Measurements from ENCODE around the gene ARHGAP10. TPM values are rescaled to one million over a fixed set of nuclear protein-coding genes. Genes with fewer than 3 reads are reported as not detected.

ARHGAP10 gene
- total RNA-seq, 2 experiments from 2014 or later, result 7.1 to 8.0 TPM

- Mint-ChIP-seq H3K4me3 (no peak overlapping the region), H3K36me3 (peaks cover 14% of the 10 kb centered on the region), H3K9me3 (peaks cover 6% of the 10 kb centered on the region), H3K4me1 (ENCODE audit: low read depth) (no peaks in the 10 kb centered on the region), H3K27me3 (no peaks in the 10 kb centered on the region), H3K27ac (no peak overlapping the region)
- intact Hi-C loops (cut with micrococcal nuclease), result no loop called here
- ChIA-PET POLR2A (interaction anchor here (0.6 kb wide), 1 partner anchor 222 kb away, joined by 3 read pairs; no protein-coding TSS in a partner anchor), CTCF (interaction anchor here (6.8 kb wide), 1 partner anchor 18 kb away, joined by 55 read pairs; no protein-coding TSS in a partner anchor)
- DNase-seq, result no peak
These were observed 116.7 kb downstream of the ARHGAP10 start for GRCh38 chr4:147848634-147849033.

- Mint-ChIP-seq H3K27ac (no peak overlapping the region), H3K27me3 (no peaks in the 10 kb centered on the region), H3K36me3 (peaks cover 14% of the 10 kb centered on the region), H3K4me1 (ENCODE audit: low read depth) (no peaks in the 10 kb centered on the region), H3K9me3 (peaks cover 6% of the 10 kb centered on the region), H3K4me3 (no peak overlapping the region)
- CTCF ChIA-PET, result interaction anchor here (2.8 kb wide), 1 partner anchor 16 kb away, joined by 10 read pairs; no protein-coding TSS in a partner anchor
- POLR2A ChIA-PET, result interaction anchor here (0.6 kb wide), 1 partner anchor 167 kb away, joined by 3 read pairs; the partner anchor contains the start of gene PRMT9
- DNase-seq, result no peak
- intact Hi-C loops (cut with micrococcal nuclease), result no loop called here
These were observed 119.2 kb downstream of the ARHGAP10 start for GRCh38 chr4:147851135-147851534.

- CTCF ChIA-PET, result no interaction called here
- no peaks in the 10 kb centered on the region for H3K27me3 Mint-ChIP-seq
These were observed 121.8 kb downstream of the ARHGAP10 start for GRCh38 chr4:147853706-147854105.

GRCh38 chr4:147854154-147854553 is 122.3 kb downstream of the ARHGAP10 start:
- Mint-ChIP-seq H3K4me3 (no peak overlapping the region), H3K4me1 (ENCODE audit: low read depth) (no peaks in the 10 kb centered on the region), H3K27me3 (no peaks in the 10 kb centered on the region), H3K9me3 (peaks cover 6% of the 10 kb centered on the region), H3K36me3 (peaks cover 9% of the 10 kb centered on the region), H3K27ac (no peak overlapping the region)
- no peak for DNase-seq
- intact Hi-C loops (cut with micrococcal nuclease), result no loop called here
- CTCF ChIA-PET, result no interaction called here
- POLR2A ChIA-PET, result no interaction called here

More at GRCh38 chr4:147853706-147854105, 121.8 kb downstream of the ARHGAP10 start:
- no peak overlapping the region for H3K27ac Mint-ChIP-seq
- H3K36me3 Mint-ChIP-seq, result peaks cover 9% of the 10 kb centered on the region
- POLR2A ChIA-PET, result no interaction called here
- no peak for DNase-seq
- intact Hi-C loops (cut with micrococcal nuclease), result no loop called here
- peaks cover 6% of the 10 kb centered on the region for H3K9me3 Mint-ChIP-seq
- H3K4me1 Mint-ChIP-seq (ENCODE audit: low read depth), result no peaks in the 10 kb centered on the region
- no peak overlapping the region for H3K4me3 Mint-ChIP-seq

GRCh38 chr4:147855571-147856009 is 123.7 kb downstream of the ARHGAP10 start:
- ChIA-PET POLR2A (no interaction called here), CTCF (interaction anchor here (0.7 to 4.5 kb wide), 2 partner anchors 11 to 48 kb away, joined by 3 to 39 read pairs; no protein-coding TSS in a partner anchor)
- no peaks in the 10 kb centered on the region for H3K4me1 Mint-ChIP-seq (ENCODE audit: low read depth)

GRCh38 chr4:147860960-147861359 is 129.1 kb downstream of the ARHGAP10 start:
- Mint-ChIP-seq H3K27me3 (no peaks in the 10 kb centered on the region), H3K27ac (no peak overlapping the region), H3K36me3 (no peaks in the 10 kb centered on the region), H3K4me1 (ENCODE audit: low read depth) (peaks cover 7% of the 10 kb centered on the region), H3K4me3 (no peak overlapping the region), H3K9me3 (no peaks in the 10 kb centered on the region)
- ChIA-PET CTCF (interaction anchor here (8.6 kb wide), 1 partner anchor 150 kb away, joined by 224 read pairs; no protein-coding TSS in a partner anchor), POLR2A (no interaction called here)
- intact Hi-C loops (cut with micrococcal nuclease), result no loop called here
- DNase-seq, result no peak

More at GRCh38 chr4:147855571-147856009, 123.7 kb downstream of the ARHGAP10 start:
- Mint-ChIP-seq H3K36me3 (no peaks in the 10 kb centered on the region), H3K27me3 (no peaks in the 10 kb centered on the region), H3K27ac (no peak overlapping the region), H3K4me3 (no peak overlapping the region), H3K9me3 (no peaks in the 10 kb centered on the region)
- intact Hi-C loops (cut with micrococcal nuclease), result no loop called here
- DNase-seq, result no peak

- DNase-seq, result no peak
- peaks cover 7% of the 10 kb centered on the region for H3K4me1 Mint-ChIP-seq (ENCODE audit: low read depth)
- no peak overlapping the region for H3K27ac Mint-ChIP-seq
- ChIA-PET CTCF (interaction anchor here (8.6 kb wide), 1 partner anchor 152 kb away, joined by 224 read pairs; no protein-coding TSS in a partner anchor), POLR2A (no interaction called here)
- H3K27me3 Mint-ChIP-seq, result no peaks in the 10 kb centered on the region
- H3K36me3 Mint-ChIP-seq, result peaks cover 1% of the 10 kb centered on the region
- intact Hi-C loops (cut with micrococcal nuclease), result no loop called here
- no peaks in the 10 kb centered on the region for H3K9me3 Mint-ChIP-seq
- H3K4me3 Mint-ChIP-seq, result no peak overlapping the region
These were observed 130.3 kb downstream of the ARHGAP10 start for GRCh38 chr4:147862043-147862692.

GRCh38 chr4:147863111-147863747 is 131.3 kb downstream of the ARHGAP10 start:
- Mint-ChIP-seq H3K27me3 (no peaks in the 10 kb centered on the region), H3K9me3 (no peaks in the 10 kb centered on the region), H3K4me1 (ENCODE audit: low read depth) (peaks cover 7% of the 10 kb centered on the region), H3K4me3 (no peak overlapping the region), H3K27ac (no peak overlapping the region), H3K36me3 (peaks cover 3% of the 10 kb centered on the region)
- intact Hi-C loops (cut with micrococcal nuclease), result no loop called here
- no peak for DNase-seq
- POLR2A ChIA-PET, result no interaction called here
- CTCF ChIA-PET, result interaction anchor here (0.6 to 8.6 kb wide), 5 partner anchors 17 to 330 kb away, joined by 3 to 224 read pairs (median 9); partner anchors contain the start of genes ARHGAP10 and TMEM184C

GRCh38 chr4:147863808-147864472 is 132.1 kb downstream of the ARHGAP10 start:
- peaks cover 3% of the 10 kb centered on the region for H3K36me3 Mint-ChIP-seq
- H3K27ac Mint-ChIP-seq, result no peak overlapping the region
- intact Hi-C loops (cut with micrococcal nuclease), result no loop called here
- no peak overlapping the region for H3K4me3 Mint-ChIP-seq
- DNase-seq, result no peak
- H3K9me3 Mint-ChIP-seq, result no peaks in the 10 kb centered on the region
- ChIA-PET POLR2A (no interaction called here), CTCF (interaction anchor here (1.0 to 8.6 kb wide), 6 partner anchors 131 to 345 kb away, joined by 3 to 224 read pairs (median 32); partner anchors contain the start of genes ARHGAP10 and TMEM184C)
- H3K4me1 Mint-ChIP-seq (ENCODE audit: low read depth), result peaks cover 7% of the 10 kb centered on the region
- no peaks in the 10 kb centered on the region for H3K27me3 Mint-ChIP-seq

- H3K4me3 Mint-ChIP-seq, result no peak overlapping the region
- POLR2A ChIA-PET, result no interaction called here
- DNase-seq, result no peak
- intact Hi-C loops (cut with micrococcal nuclease), result loop anchor here (5.0 kb wide), 1 partner anchor 702 kb away; no protein-coding TSS in a partner anchor
- CTCF ChIA-PET, result interaction anchor here (0.6 to 8.6 kb wide), 15 partner anchors 8 to 346 kb away, joined by 3 to 224 read pairs (median 32); partner anchors contain the start of genes ARHGAP10, PRMT9 and TMEM184C
- H3K27ac Mint-ChIP-seq, result no peak overlapping the region
- peaks cover 7% of the 10 kb centered on the region for H3K4me1 Mint-ChIP-seq (ENCODE audit: low read depth)
- H3K27me3 Mint-ChIP-seq, result no peaks in the 10 kb centered on the region
- peaks cover 3% of the 10 kb centered on the region for H3K36me3 Mint-ChIP-seq
- no peaks in the 10 kb centered on the region for H3K9me3 Mint-ChIP-seq
These were observed 132.7 kb downstream of the ARHGAP10 start for GRCh38 chr4:147864607-147865006.

- no peak overlapping the region for H3K4me3 Mint-ChIP-seq
These were observed 134.0 kb downstream of the ARHGAP10 start for GRCh38 chr4:147865926-147866325.

More at GRCh38 chr4:147865926-147866325, 134.0 kb downstream of the ARHGAP10 start:
- no peak for DNase-seq
- H3K4me1 Mint-ChIP-seq (ENCODE audit: low read depth), result peaks cover 7% of the 10 kb centered on the region
- H3K27me3 Mint-ChIP-seq, result no peaks in the 10 kb centered on the region
- CTCF ChIA-PET, result interaction anchor here (0.8 to 8.6 kb wide), 38 partner anchors 9 to 705 kb away, joined by 3 to 224 read pairs (median 10); partner anchors contain the start of genes ARHGAP10, PRMT9 and TMEM184C
- H3K9me3 Mint-ChIP-seq, result no peaks in the 10 kb centered on the region
- POLR2A ChIA-PET, result no interaction called here
- intact Hi-C loops (cut with micrococcal nuclease), result loop anchor here (1.0 to 5.0 kb wide), 6 partner anchors 158 to 704 kb away; partner anchors contain the start of genes PRMT9 and TMEM184C
- no peak overlapping the region for H3K27ac Mint-ChIP-seq
- H3K36me3 Mint-ChIP-seq, result peaks cover 3% of the 10 kb centered on the region
